Loucy (cell line): Measurements from ENCODE around the gene MAD1L1.

ENCODE experiments used
- EZH2phosphoT487 ChIP-seq: fragments of 200-600 bp; IDR thresholded peaks from 2 replicates; pipeline ENCODE4 v1.6.1; 2018; ENCODE audit warnings: antibody characterized with exemption, mild to moderate bottlenecking, moderate library complexity, borderline replicate concordance
- TF ChIP-seq, protein P1 (sequence below): fragments of 200-600 bp; sonication (generic); conservative IDR thresholded peaks from 2 replicates; pipeline ENCODE4 v1.5.1; 2014; ENCODE audit warnings: mild to moderate bottlenecking, antibody characterized with exemption, low read length

DNA sequence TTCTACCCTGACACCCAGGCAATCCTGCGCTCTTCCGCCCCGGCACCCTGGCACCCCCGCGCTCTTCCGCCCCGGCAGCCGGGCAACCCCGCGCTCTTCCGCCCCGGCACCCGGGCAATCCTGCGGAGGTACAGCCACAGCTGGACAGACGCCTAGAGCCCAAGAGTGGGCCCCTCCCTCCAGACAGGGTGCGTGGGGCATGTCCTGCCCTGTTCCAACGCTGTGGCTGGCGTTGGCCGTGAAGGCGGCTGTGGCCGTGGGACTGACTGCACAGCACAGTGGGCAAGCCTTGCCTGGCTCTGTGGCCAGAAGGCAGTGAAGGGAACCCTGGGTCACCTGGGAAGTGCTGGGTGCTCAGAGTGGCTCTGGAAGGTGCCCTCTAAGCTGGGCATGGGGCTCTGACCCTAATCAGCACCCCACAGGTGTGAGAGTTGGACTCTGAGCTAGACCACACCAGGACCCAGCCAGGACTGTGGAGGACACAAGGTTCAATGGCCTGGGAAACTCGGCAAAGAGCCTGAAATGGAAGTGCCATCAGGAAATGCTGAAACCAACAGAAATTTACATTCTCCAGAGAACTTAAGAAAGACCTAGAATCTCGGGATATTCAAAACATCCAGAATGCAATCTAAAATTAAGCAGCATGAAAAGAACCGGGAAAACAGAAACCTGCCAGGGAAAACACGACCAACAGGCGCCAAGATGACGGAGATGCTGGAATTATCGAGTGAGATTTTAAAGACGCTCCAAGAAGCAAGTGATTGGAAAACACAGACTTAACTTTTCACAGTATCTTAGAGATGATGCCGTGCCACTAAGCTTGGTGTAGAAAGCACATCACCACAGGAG lies 309.1 kb downstream of the MAD1L1 start:
- TF ChIP-seq, protein P1, sequence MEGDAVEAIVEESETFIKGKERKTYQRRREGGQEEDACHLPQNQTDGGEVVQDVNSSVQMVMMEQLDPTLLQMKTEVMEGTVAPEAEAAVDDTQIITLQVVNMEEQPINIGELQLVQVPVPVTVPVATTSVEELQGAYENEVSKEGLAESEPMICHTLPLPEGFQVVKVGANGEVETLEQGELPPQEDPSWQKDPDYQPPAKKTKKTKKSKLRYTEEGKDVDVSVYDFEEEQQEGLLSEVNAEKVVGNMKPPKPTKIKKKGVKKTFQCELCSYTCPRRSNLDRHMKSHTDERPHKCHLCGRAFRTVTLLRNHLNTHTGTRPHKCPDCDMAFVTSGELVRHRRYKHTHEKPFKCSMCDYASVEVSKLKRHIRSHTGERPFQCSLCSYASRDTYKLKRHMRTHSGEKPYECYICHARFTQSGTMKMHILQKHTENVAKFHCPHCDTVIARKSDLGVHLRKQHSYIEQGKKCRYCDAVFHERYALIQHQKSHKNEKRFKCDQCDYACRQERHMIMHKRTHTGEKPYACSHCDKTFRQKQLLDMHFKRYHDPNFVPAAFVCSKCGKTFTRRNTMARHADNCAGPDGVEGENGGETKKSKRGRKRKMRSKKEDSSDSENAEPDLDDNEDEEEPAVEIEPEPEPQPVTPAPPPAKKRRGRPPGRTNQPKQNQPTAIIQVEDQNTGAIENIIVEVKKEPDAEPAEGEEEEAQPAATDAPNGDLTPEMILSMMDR, result no peak
- TF ChIP-seq EZH2phosphoT487, result no peak
